ENCODE results near the gene IZUMO1.

IZUMO1 gene

DNA sequence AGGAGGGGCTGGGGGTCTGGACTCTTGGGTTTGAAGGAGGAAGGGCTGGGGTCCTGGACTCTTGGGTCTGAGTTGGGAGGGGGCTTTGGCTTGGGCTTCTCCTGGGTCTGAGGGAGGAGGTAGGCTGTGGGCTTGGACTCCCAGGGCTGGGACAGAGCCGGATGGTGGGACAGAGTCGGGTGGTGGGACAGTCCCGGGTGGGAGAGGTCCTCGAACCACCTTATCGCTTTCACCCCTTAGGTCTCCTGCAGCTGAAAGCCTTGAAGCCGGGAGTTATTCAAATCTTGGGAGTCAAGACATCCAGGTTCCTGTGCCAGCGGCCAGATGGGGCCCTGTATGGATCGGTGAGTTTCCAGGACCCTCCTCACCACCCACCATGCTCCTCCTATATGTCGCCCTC, 10.0 kb upstream of the IZUMO1 start:
- DNase-seq: no peak

- no peak for DNase-seq
Measured at GRCh38 chr19:48756212-48756611, 9.5 kb upstream of the IZUMO1 start.

DNA sequence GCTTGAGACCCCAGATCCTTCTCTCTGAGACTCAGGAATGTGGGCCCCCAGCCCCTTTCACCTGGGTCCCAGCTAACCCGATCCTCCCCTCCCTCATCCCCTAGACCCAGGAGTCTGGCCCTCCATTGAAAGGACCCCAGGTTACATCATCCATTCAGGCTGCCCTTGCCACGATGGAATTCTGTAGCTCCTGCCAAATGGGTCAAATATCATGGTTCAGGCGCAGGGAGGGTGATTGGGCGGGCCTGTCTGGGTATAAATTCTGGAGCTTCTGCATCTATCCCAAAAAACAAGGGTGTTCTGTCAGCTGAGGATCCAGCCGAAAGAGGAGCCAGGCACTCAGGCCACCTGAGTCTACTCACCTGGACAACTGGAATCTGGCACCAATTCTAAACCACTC, 9.1 kb upstream of the IZUMO1 start:
- no peak for DNase-seq

DNA sequence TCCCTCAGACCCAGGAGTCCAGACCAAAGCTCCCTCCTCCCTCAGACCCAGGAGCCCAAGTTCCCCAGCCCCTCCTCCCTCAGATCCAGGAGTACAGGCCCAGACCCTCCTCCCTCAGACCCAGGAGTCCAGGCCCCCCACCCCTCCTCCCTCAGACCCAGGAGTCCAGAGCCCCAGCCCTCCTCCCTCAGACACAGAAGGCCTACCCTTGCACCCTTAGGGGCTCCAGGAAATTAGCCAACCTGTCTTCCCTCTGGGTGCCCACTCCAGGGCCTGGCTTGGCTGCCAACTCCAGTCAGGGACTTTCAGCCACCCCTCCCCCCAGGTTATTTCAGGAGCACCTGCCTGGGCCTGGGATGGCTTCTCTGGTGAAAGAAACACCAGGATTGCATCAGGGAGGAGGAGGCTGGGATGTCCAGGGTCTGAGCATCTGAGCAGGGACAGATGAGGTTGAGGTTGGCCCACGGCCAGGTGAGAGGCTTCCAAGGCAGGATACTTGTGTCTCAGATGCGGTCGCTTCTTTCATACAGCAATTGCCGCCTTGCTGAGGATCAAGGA, 8.5 kb upstream of the IZUMO1 start, which contains the start of gene FGF21:
FGF21 (plus strand) TSS at position 441 of the 558 bp plus-strand sequence. CDS start 713 bp downstream, outside the sequence.
- no peak for DNase-seq

DNA sequence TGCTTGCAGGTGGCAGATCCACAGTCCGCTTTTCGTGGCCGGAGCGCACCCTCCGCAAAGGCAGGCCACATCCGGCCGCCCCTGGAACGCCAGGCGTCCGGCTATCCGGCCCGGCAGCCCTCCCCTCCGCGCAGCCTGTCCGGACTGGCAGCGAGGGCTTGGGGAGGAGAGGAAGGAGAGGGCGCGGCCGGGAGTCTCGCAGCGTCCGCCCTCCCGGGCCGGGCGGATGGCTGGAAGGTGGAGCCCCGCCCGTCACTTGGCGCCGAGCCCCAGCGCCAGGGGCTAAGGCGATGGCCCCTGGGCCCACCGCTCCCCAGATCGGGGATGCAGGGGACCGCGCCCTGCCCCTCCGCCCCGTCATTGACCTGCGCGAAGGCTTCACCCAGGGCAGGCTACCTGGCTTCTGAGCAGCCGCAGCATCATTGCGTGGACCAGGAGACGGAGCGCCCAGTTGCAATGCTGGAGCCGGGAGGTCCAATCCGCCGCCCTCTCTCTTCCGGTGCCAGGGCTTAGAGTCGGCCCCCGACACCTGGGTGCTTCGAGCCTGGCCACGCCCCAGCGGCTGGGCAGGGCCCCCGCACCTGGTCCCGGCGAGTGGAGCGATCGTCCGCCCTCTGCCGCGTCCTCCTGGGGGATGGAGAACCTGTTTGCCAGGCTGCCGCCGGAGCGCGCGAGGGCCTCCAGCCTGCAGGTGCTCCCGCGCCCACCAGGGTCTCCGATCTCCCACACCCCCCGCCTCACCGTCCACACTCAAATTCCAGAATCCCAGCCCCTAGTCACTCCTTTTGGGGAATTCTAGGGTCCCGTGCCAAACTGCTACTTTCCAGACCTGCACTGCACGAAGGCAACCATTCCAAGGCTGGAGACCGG, 6.0 kb upstream of the IZUMO1 start, which contains the start of gene FUT1:
FUT1 (minus strand) TSS at position 146 of the 870 bp plus-strand sequence. CDS start 1,360 bp downstream, outside the sequence.
- peak; percentile 34 for DNase-seq

- no peak for DNase-seq
Measured at GRCh38 chr19:48751845-48752495, 5.3 kb upstream of the IZUMO1 start.

DNA sequence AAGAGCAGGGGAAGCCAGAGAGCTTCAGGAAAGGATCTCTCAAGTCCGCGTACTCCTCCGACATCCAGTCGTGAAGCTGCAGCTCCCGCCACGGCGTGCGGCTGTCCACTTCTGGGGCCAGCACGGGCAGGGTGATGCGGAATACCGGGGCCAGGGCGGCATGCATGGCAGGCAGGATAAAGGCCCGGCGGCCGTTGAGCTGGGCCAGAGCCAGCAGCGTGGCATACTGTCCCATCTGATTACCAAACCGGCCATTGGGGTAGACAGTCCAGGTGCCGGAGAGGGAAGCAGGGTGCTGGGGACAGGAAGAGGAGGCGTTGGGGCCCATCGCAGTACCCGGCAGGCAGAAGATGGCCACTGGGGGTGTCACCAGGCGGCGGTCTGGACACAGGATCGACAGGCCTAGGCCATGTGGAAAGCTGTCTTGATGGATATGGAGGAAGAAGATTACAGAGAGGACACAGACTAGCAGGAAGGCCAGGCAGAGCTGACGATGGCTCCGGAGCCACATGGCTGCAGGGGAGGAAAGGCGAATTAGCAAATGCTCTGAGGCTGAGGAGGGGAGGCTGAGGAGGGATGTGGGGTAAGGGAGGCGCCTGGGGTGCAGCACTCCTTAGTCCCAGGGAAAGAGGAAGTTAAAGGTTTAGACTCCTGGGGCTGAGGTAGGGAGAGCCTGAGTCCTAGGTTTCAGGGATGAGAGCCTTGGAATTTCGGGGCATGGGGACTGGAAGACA, 4.2 kb upstream of the IZUMO1 start:
- no peak for DNase-seq

- DNase-seq: no peak
Measured at GRCh38 chr19:48750351-48750750, 3.6 kb upstream of the IZUMO1 start.

- no peak for DNase-seq
Measured at GRCh38 chr19:48749571-48750198, 3.0 kb upstream of the IZUMO1 start.

- no peak for DNase-seq
Measured at GRCh38 chr19:48746110-48746509, 599 bp downstream of the IZUMO1 start.

- DNase-seq: peak; percentile 49
Measured at GRCh38 chr19:48745208-48745995, 1.3 kb downstream of the IZUMO1 start.

- no peak for DNase-seq
Measured at GRCh38 chr19:48742096-48742495, 4.6 kb downstream of the IZUMO1 start.

GRCh38 chr19:48741129-48741999, 5.3 kb downstream of the IZUMO1 start:
- DNase-seq: peak; percentile 16

DNA sequence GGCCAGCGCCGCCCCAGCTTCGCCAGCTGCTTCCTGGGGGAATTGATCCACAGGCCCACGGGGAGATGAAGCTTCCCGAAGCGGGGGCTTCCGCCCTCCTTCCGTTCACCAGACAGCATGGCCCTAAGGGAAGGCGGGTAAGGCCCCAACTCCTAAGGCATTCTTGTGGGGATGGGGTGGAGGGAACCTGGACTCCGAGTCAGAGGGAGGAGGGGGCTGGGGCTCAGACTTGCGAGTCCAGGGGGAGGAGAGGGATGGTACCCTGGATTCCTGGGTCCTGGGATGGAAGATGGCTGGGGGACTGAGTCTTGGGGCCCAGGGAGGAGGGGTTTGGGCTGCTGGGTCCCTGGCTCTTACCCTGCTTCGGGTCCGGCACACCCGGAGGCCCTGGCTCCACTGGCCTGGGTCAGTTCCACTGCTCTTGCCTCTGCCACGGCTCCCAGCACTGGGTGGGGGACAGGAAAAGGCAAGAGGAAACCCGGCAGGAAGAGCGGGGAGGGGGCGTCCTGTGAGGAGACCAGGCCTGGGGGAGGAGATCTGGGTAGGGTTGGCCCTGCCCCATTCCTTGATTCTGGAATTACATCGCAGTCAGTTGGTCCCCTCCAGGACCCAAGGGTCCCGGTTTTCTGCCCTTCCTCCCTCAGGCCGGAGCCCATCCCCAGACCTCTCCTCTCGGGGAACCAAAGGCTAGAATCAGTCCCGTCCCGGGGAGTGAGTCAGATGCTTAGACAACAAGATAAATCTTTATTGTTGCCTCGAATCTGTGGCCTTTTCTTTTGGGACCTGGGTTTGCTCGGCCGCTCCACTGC, 6.3 kb downstream of the IZUMO1 start, which contains the start of gene RASIP1:
RASIP1 (minus strand) TSS at position 447 of the 809 bp plus-strand sequence; CDS start at position 119, 328 bp downstream.
- DNase-seq: no peak

DNA sequence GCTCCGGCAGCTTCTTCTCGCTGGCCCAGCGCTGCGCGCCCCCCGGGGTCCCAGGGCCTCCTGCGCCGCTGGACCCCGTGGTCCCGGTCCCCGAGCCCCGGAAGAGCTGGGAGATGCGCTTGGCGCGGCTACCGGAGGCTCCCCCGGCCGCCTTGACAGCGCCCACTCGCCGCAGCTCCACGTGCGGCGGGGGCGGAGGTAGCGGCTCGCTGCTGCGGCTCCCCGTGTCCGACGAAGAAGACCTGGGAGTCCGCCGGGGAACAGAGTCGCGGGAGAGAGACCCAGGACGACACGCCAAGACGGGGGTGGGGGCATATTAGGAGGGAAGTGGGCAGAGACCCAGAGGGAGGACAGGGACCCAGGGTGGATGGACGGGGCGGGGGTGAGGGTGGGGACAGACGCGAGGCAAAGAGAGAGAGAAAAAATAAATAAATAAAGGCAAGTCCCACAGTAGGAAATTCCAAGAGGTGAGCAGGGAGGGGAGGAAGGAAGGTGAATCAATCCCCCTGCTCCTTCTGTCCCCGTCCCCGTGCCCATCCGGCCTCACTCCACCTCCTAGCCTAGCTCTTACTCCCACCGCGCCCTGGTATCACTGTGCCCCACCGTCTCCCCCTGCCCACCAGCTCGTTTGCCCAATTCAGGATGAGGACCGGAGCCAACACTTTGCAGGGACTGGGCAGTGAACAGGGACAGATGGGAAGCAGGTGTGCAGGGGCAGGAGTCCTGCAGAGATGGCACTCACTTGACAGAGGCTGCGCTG, 7.1 kb downstream of the IZUMO1 start:
- no peak for DNase-seq

DNA sequence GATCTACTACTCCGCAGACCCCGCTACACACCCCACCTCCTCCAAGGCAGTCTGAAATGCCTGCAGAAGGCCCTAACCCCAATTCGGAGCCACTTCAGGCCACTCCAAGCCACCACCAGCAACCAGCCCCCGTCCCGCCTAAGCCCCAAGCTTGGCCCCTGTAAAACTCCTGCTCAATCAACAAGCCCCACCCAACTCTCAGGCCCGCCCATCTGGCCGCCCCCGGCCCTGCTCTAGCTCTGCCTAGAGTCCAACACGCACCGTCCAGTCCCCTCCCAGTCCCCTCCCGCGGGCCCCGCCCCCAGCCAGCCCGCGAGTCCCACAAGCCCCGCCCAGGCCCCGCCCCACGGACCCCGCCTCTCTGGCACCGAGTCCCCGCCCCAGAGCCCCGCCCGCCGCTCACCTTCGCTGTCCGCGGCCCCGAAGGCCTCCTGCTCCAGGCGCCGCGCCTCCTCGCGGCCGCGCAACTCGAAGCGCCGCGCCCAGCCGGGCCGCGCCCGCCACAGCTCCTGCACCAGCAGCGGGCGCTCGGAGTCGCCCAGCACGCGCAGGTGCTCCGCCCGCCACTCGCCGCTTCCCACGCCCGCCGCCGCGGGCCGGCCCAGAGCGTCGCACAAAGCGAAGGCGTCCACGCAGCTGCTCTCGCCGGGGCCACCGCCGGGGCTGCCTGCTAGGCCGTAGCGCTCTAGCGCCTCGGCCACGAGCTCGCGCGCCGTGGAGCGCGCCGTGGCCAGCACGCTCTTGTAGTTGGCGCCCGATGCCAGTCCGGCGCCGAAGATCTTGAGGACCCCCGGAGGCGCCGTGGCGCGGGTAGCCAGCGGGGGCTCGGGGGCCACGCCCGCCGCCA, 7.9 kb downstream of the IZUMO1 start:
- DNase-seq: peak; percentile 90

- no peak for DNase-seq
Measured at GRCh38 chr19:48737360-48737998, 9.2 kb downstream of the IZUMO1 start.

Data from CD4-positive, alpha-beta T cell treated with Interferon gamma for 1 hour (primary cell).